Heart left ventricle (tissue), 13 donors: ENCODE data around the gene MMAA.

Experiments used
- CTCF ChIP-seq, 12 donors: fragments of 200-600 bp; sonication (generic) in 4 of 12; IDR thresholded peaks; one replicate each; pipeline versions ENCODE4 v1.5.0 to v1.8.0; 2018 to 2022; ENCODE audit warnings: antibody characterized with exemption in 12 of 12, mild to moderate bottlenecking in 5 of 12
- POLR2A ChIP-seq, 2 donors: fragments of 450-650 bp; IDR thresholded peaks; one replicate each; pipeline ENCODE4 v1.6.1; 2017; ENCODE audit warnings: antibody characterized with exemption in 2 of 2, mild to moderate bottlenecking in 2 of 2, moderate library complexity in 2 of 2
- donor health status: ischemic (EF 13 %, LVEDD 7.1; RV severe dilation, severe dysfunction).
- donor health status: DM: no; HTN: yes; CAD: no.
- donor health status: DM: no; HTN: no; CAD: no.
- donor health status: ischemic (EF 25% LVEDD 6.9; RV normal size, moderate dysfunction).
- donor health status: ischemic (EF 25% LVEDD 5.7; RV mildly dilated, moderate dysfunction).
- donor health status: ischemic (EF 35%, LVEDD 5.7; RV mildly dilated, moderate dysfunction).
- donor health status: nonischemic (EF 11% LVEDD 7.7; RV severe dilation, severe dysfunction).
- donor health status: DM: yes; HTN: yes; CAD: no.
- donor health status: PGD.
- donor health status: ischemic (EF 29% LVEDD 5.4; RV normal size, mild dysfunction).
- donor health status: nonischemic (EF 23%, LVEDD 6.1; RV moderate dilation, normal function).

GRCh38 chr4:145660064-145660463, 40.9 kb downstream of the MMAA start:
- TF ChIP-seq CTCF (IDR thresholded peaks at IDR 0.05) (no peak), POLR2A (IDR thresholded peaks at IDR 0.05) (no peak)
